Adrenal gland (tissue), 5 donors: ENCODE results near the gene PRDM16.

Experiments used
- POLR2A ChIP-seq, 2 donors: fragments of 450-650 bp; IDR thresholded peaks; one replicate each; pipeline ENCODE4 v1.6.1; 2017; ENCODE audit warnings: antibody characterized with exemption in 2 of 2, mild to moderate bottlenecking in 2 of 2, moderate library complexity in 1 of 2
- TF ChIP-seq, protein P1 (sequence below), 6 experiments: fragments of 450-650 bp in 4 of 6; fragments of 200-600 bp in 2 of 6; sonication (generic) in 1 of 6; IDR thresholded peaks; 1 replicate in 5 of 6; 2 replicates in 1 of 6; pipeline versions ENCODE4 v1.5.1 to v1.8.0; 2016 to 2021; ENCODE audit warnings: antibody characterized with exemption in 6 of 6, mild to moderate bottlenecking in 2 of 6, moderate library complexity in 1 of 6
- donor health status: DM: no; HTN: no; CAD: no.

DNA sequence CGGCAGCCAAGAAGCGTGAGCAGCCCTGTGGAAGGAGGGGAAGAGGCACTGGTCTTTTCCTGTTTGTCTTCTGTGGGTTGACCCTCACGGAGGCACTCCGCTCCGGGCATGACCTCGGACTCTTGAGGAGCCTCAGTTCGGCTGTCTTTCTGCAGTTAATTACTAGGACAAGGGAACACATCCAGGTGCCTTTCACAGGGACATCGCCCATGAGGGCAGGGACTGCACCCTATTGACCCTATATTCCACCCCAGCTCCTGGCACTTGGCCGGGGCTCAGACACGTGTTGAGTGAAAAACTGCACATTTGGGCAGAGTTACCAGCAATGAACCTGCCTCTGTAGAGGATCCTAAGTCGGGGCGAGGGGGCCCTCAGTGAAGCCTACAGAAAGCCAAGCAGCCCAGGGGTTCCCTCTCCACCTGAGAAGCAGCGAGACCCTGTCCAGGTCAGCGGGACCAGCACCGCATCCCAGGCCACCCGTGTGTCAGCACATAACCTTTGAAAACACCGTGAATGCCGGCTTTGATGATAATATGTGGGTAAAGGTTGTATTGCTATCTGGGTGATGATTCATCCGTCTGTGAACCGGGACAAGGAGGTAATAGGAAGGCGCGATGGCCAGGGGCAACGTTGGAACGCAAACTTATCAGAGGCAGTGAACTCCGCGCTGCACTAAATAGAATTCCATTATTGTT, 224.0 kb downstream of the PRDM16 start:
- TF ChIP-seq, protein P1, sequence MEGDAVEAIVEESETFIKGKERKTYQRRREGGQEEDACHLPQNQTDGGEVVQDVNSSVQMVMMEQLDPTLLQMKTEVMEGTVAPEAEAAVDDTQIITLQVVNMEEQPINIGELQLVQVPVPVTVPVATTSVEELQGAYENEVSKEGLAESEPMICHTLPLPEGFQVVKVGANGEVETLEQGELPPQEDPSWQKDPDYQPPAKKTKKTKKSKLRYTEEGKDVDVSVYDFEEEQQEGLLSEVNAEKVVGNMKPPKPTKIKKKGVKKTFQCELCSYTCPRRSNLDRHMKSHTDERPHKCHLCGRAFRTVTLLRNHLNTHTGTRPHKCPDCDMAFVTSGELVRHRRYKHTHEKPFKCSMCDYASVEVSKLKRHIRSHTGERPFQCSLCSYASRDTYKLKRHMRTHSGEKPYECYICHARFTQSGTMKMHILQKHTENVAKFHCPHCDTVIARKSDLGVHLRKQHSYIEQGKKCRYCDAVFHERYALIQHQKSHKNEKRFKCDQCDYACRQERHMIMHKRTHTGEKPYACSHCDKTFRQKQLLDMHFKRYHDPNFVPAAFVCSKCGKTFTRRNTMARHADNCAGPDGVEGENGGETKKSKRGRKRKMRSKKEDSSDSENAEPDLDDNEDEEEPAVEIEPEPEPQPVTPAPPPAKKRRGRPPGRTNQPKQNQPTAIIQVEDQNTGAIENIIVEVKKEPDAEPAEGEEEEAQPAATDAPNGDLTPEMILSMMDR (IDR thresholded peaks at IDR 0.05): no peak
- TF ChIP-seq POLR2A (IDR thresholded peaks at IDR 0.05): no peak
